GM12891 (cell line): ENCODE data around the gene NRXN3.

ENCODE experiments used
- POLR2A ChIP-seq: IDR thresholded peaks from 2 replicates; pipeline ENCODE4 v1.6.1; 2011; ENCODE audit warnings: low read depth, low read length, control low read depth
- POLR2AphosphoS5 ChIP-seq: IDR thresholded peaks from 2 replicates; pipeline ENCODE4 v1.6.1; 2011; ENCODE audit warnings: low read depth, low read length, control low read depth
- SPI1 ChIP-seq: IDR thresholded peaks from 2 replicates; pipeline ENCODE4 v1.6.1; 2011; ENCODE audit warnings: low read depth, low read length, control low read depth
- TAF1 ChIP-seq: IDR thresholded peaks from 2 replicates; pipeline ENCODE4 v1.6.1; 2011; ENCODE audit warnings: low read depth, low read length, control low read depth

DNA sequence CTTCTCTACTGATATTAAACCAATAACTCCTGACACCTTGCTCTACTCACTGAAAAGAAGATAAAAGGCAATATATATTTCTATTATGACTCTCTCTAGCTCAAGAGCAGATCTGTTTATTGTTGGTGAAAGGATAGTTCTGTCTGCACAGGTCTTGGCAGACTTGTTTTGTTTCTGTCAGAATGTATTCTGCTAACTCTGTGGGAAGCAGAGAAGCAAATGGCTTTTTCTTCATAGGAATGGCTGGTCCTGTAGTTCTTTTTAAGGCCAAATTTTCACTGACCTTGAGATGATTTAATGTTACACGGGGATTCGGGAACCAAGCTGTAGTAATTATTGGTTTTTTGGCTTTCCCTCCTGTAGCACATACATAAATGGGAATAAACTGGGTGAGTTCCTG, 1529.0 kb downstream of the NRXN3 start:
- no peak for TF ChIP-seq TAF1
- TF ChIP-seq POLR2AphosphoS5 = no peak
- no peak for TF ChIP-seq POLR2A
- TF ChIP-seq SPI1 = no peak
